GM12801 (cell line): Measurements from ENCODE around the gene REEP3.

Experiments used
- CTCF ChIP-seq: IDR thresholded peaks from one replicate; pipeline ENCODE4 v1.5.1; 2011; ENCODE audit warnings: control low read depth; ENCODE audit not compliant: insufficient read length; ENCODE audit errors: extremely low read depth

Gene REEP3

GRCh38 chr10:63627881-63628296 lies 106.7 kb downstream of the REEP3 start:
- no peak for TF ChIP-seq CTCF

- TF ChIP-seq CTCF = no peak
Measured at GRCh38 chr10:63628526-63629362, 107.5 kb downstream of the REEP3 start.

DNA sequence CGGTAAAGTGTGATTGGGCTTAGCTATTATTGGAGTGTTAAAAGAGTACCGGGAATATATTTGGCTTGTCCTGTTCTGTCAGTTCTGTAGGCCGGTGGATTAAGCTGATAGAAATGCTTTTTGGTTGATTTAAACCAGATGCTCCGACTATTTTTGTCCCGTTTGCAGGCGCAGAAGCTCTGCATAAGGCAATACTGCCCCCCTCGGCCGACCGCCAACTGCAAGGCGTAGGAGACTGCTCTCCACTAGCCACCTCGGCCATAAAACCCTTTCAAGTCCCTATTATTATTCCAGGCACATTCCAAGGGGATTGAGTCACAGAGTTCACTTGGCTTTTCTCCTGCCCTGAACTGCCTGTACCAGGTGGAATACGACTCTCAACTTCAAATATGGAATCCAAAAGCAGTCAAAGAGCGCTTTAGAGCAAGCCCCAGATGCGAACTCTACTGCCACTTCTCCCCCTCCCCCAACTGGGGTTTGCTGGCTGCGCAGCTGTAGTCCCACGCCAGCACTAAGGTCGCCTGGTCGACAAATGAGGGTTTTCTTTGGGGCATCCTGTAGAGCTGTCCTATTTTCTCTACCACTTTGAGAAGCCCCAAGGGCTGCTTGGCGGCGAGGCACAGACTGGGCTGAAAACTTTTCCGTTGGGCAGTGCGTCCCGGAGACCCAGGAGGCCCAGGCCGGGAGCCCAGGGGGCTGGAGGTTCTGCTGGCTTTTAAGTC lies 108.3 kb downstream of the REEP3 start:
- peak; percentile 74 for TF ChIP-seq CTCF

GRCh38 chr10:63630085-63630930 lies 109.1 kb downstream of the REEP3 start:
- no peak for TF ChIP-seq CTCF

DNA sequence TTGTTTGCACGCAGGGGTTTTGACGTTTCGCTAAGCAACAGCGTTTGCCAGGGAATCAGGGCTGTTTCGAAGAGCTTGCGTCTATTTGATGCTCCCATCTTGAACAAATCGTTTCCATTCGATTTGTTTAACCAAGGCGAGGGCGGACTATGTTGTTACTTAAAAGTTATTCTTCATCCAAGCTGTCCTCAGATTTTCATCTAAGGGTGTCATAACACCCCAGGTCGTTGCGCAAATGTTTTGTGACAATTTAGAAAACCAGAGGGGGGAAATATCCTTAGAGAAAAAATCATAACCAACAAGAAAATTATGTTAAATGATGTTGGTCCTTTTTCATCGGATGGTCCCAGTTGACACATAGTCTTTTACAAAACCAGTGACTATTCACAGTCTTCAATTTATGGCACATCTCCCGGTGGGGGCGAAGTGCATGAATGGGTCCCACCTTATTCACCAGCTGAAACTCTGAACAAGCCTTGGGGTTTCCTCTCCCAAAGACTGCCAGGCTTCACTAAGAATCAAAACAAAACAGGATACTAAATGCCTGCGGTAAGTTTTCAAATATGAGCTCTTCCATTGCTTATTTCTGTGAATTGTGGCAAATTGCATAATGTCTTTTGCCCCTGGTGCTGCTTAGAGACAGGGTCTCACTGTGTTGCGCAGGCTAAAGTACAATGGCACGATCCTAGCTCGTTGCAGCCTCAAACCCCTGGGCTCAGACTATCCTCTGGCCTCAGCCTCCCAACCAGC lies 109.9 kb downstream of the REEP3 start:
- no peak for TF ChIP-seq CTCF

- no peak for TF ChIP-seq CTCF
Measured at GRCh38 chr10:63631991-63632390, 110.8 kb downstream of the REEP3 start.
